Right lobe of liver (tissue), 6 donors: ENCODE measurements around the gene TBXT. TPM values are rescaled to one million over a fixed set of nuclear protein-coding genes. Genes with fewer than 3 reads are reported as not detected.

Experiments
- ATAC-seq, 4 donors: fragments of 200-7000 bp; cut with Tn5 transposase; one replicate each; pipeline ENCODE4 v1.9.1; 2020; ENCODE audit warnings: mild to moderate bottlenecking in 4 of 4, moderate library complexity in 4 of 4
- DNase-seq, 3 donors: peaks; one replicate each; pipeline ENCODE4 v3.0.0-alpha.2; 2020
- H3K27ac ChIP-seq, 3 donors: fragments of 200-600 bp; one replicate each; pipeline ENCODE4 v1.8.0; 2022
- H3K27me3 ChIP-seq, 2 donors: fragments of 200-600 bp; one replicate each; pipeline ENCODE4 v1.8.0; 2022
- H3K36me3 ChIP-seq, 4 donors: fragments of 200-600 bp; sonication (generic) in 1 of 4; one replicate each; pipeline versions ENCODE4 v1.5.1 to v1.8.0; 2017 to 2022; ENCODE audit warnings: control low read depth in 1 of 4
- H3K4me1 ChIP-seq, 4 donors: fragments of 200-600 bp; sonication (generic) in 1 of 4; one replicate each; pipeline versions ENCODE4 v1.5.1 to v1.8.0; 2017 to 2022; ENCODE audit warnings: control low read depth in 1 of 4
- H3K4me3 ChIP-seq, 3 donors: fragments of 200-600 bp; one replicate each; pipeline ENCODE4 v1.8.0; 2022
- H3K9me3 ChIP-seq, 4 donors: fragments of 200-600 bp; sonication (generic) in 1 of 4; one replicate each; pipeline versions ENCODE4 v1.5.1 to v1.8.0; 2017 to 2022; ENCODE audit warnings: control low read depth in 1 of 4
- POLR2A ChIP-seq: fragments of 450-650 bp; IDR thresholded peaks from one replicate; pipeline ENCODE4 v1.6.1; 2017; ENCODE audit warnings: antibody characterized with exemption, mild to moderate bottlenecking
- WGBS: methylation state at CpG from one replicate; pipeline ENCODE4 v1.1.6; 2018; ENCODE audit warnings: low coverage, low lambda C conversion rate; ENCODE audit not compliant: insufficient coverage; ENCODE audit errors: missing lambda C conversion rate; 5-methylcytosine and 5-hydroxymethylcytosine counted together
- intact Hi-C, 2 donors: fragments of 100-400 bp; cut with DNase I; formaldehyde crosslinking; loops; one replicate each; pipeline versions ENCODE4 v1.11.2 to v1.14.1; 2022
- total RNA-seq, 6 experiments: library from RNA; depleted of rRNA in 2 of 6; stranded (reverse); fragments of >200 nt in 2 of 6; fragmentation: NEBNext Ultra II Directional in 3 of 6; extraction: Animal tissue kit (Norgen Biotek cat#: 25700) in 3 of 6; gene quantifications; one replicate each; pipeline versions ENCODE4 v1.1.0 to v1.2.4, GENCODE V29; 2016 to 2023
- TF ChIP-seq, protein P1 (sequence below), 4 donors: fragments of 200-600 bp in 3 of 4; fragments of 450-650 bp in 1 of 4; IDR thresholded peaks; one replicate each; pipeline versions ENCODE4 v1.5.1 to v1.8.0; 2016 to 2022; ENCODE audit warnings: antibody characterized with exemption in 4 of 4, mild to moderate bottlenecking in 2 of 4
- donor health status: DM: no; HTN: yes; CAD: no.
- donor health status: DM: no; HTN: no; CAD: no.
- donor health status: DM: no; HTN: no; CAD: no.
- donor health status: DM: no; HTN: yes; CAD: no.
- donor health status: DM: no; HTN: yes; CAD: no.

Gene TBXT
- total RNA-seq, 6 experiments from 2014 or later = not detected

- peaks cover 7 to 13% of the 10 kb centered on the region in 2 donors for H3K27me3 ChIP-seq
- no peaks in the 10 kb centered on the region for H3K9me3 ChIP-seq
- H3K36me3 ChIP-seq = no peaks in the 10 kb centered on the region
- H3K4me1 ChIP-seq = peaks cover 0 to 6% (median 0%) of the 10 kb centered on the region in 4 donors
- H3K4me3 ChIP-seq = no peak overlapping the region
- TF ChIP-seq, protein P1, sequence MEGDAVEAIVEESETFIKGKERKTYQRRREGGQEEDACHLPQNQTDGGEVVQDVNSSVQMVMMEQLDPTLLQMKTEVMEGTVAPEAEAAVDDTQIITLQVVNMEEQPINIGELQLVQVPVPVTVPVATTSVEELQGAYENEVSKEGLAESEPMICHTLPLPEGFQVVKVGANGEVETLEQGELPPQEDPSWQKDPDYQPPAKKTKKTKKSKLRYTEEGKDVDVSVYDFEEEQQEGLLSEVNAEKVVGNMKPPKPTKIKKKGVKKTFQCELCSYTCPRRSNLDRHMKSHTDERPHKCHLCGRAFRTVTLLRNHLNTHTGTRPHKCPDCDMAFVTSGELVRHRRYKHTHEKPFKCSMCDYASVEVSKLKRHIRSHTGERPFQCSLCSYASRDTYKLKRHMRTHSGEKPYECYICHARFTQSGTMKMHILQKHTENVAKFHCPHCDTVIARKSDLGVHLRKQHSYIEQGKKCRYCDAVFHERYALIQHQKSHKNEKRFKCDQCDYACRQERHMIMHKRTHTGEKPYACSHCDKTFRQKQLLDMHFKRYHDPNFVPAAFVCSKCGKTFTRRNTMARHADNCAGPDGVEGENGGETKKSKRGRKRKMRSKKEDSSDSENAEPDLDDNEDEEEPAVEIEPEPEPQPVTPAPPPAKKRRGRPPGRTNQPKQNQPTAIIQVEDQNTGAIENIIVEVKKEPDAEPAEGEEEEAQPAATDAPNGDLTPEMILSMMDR (IDR thresholded peaks at IDR 0.05) = no peak
- no peak for TF ChIP-seq POLR2A
- intact Hi-C loops = no loop called here
- no peak overlapping the region for H3K27ac ChIP-seq
- DNase-seq (no peak), ATAC-seq (no peak)
- WGBS = no CpG with 5 or more reads among the region's 1 CpG
Observed at GRCh38 chr6:166162599-166163342, 4.9 kb downstream of the TBXT start.

- DNase-seq (no peak), ATAC-seq (peak in 1 of 4 donors; percentile 38)
- 0% methylated on average over 1 of the region's 28 CpGs for WGBS
- Histone ChIP-seq H3K9me3 (no peaks in the 10 kb centered on the region), H3K36me3 (no peaks in the 10 kb centered on the region), H3K4me1 (no peaks in the 10 kb centered on the region), H3K4me3 (no peak overlapping the region), H3K27ac (no peak overlapping the region), H3K27me3 (no peaks in the 10 kb centered on the region)
- intact Hi-C loops = no loop called here
- TF ChIP-seq, protein P1 (IDR thresholded peaks at IDR 0.05) = no peak
- no peak for TF ChIP-seq POLR2A
Observed at GRCh38 chr6:166157930-166158617, 9.6 kb downstream of the TBXT start.

DNA sequence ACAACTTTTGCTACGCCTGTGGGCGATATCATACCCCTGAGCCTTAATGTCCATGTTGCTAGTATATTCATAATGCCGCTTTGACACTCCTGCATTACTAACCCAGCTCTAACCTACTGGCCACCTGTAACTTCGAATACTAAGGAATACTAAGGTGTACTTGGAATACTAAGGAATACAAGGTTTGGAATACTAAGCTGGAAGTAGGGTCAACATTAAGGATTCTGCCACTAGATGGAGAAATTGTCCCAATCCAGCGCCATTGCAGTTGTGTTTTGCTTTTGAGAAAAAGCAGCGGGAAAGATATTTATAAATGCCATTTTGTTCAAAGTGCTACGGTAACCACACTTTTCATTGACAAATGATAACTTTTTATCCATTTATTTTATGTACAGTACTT lies 10.7 kb downstream of the TBXT start:
- no peak for TF ChIP-seq POLR2A
- TF ChIP-seq, protein P1 (IDR thresholded peaks at IDR 0.05) = peak in 3 of 4 donors; percentile 43 to 47 (median 45)
- Histone ChIP-seq H3K36me3 (no peaks in the 10 kb centered on the region), H3K27me3 (no peaks in the 10 kb centered on the region), H3K27ac (no peak overlapping the region), H3K4me3 (no peak overlapping the region), H3K4me1 (no peaks in the 10 kb centered on the region), H3K9me3 (no peaks in the 10 kb centered on the region)
- peak in 3 of 4 donors; percentile 28 to 43 (median 30) for ATAC-seq
- 45% methylated on average over 7 of the region's 7 CpGs for WGBS
- no peak for DNase-seq
- intact Hi-C loops = no loop called here

DNA sequence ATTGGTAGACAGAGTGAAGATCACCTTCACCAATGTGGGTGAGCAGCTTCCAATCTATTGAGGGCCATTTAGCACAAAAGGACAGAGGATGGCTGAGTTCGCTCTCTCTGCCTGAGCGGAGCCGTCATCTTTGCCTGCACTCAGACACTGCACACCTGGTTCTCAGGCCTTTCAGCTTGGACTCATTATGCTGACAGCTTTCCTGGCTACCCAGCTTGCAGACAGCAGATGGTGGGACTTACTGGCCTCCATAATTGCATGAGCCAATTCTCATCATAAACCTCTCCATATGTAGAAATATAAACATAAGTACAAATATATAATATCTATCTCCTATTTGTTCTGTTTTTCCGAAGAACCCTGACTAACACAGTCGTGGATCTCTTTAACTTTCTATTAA lies 13.7 kb downstream of the TBXT start:
- ATAC-seq = no peak
- no peaks in the 10 kb centered on the region for H3K4me1 ChIP-seq
- H3K27ac ChIP-seq = no peak overlapping the region
- H3K27me3 ChIP-seq = no peaks in the 10 kb centered on the region
- no peak overlapping the region for H3K4me3 ChIP-seq
- no peaks in the 10 kb centered on the region for H3K9me3 ChIP-seq
- no peak for DNase-seq
- intact Hi-C loops = no loop called here
- 59% methylated on average over 2 of the region's 5 CpGs for WGBS
- no peaks in the 10 kb centered on the region for H3K36me3 ChIP-seq
- TF ChIP-seq, protein P1 (IDR thresholded peaks at IDR 0.05) = no peak
- no peak for TF ChIP-seq POLR2A
